Measurements from ENCODE around the gene PLP2. TPM values are rescaled to one million over a fixed set of nuclear protein-coding genes. Genes with fewer than 3 reads are reported as not detected.

The PLP2 gene
- polyA plus RNA-seq, 3 donors, result 280 to 374 (median 330) TPM

- WGBS (ENCODE audit: insufficient coverage), result no CpG with 5 or more reads among the region's 5 CpGs
- Histone ChIP-seq H3K27ac (ENCODE audit: low read depth in 1 of 2, low read length in 2 of 2) (no peak overlapping the region), H2AFZ (ENCODE audit: insufficient read depth, low read depth, low read length, poor library complexity, severe bottlenecking) (no peak overlapping the region)
These were observed 10.1 kb upstream of the PLP2 start for GRCh38 chrX:49161632-49162031.

GRCh38 chrX:49162620-49163019 lies 9.1 kb upstream of the PLP2 start, which contains the start of gene MAGIX:
TSS of gene MAGIX (plus strand) at chrX:49162758. CDS start at chrX:49162890, 132 bp downstream.
- no peaks in the 10 kb centered on the region for H3K9me3 ChIP-seq (replicated peaks in 1 of 2; ENCODE audit: control insufficient read depth in 1 of 2, insufficient read depth in 1 of 2, low read length in 2 of 2)
- H4K20me1 ChIP-seq (ENCODE audit: insufficient read depth, low read length), result no peaks in the 10 kb centered on the region
- 90% methylated on average over 9 of the region's 28 CpGs for WGBS (ENCODE audit: insufficient coverage)
- peaks cover 31 to 36% of the 10 kb centered on the region in 2 donors for H3K4me1 ChIP-seq (ENCODE audit: control insufficient read depth in 1 of 2, insufficient read depth in 2 of 2, low read length in 2 of 2)
- H3K27me3 ChIP-seq (ENCODE audit: control insufficient read depth in 2 of 2, insufficient read depth in 2 of 2, low read length in 2 of 2), result no peaks in the 10 kb centered on the region
- peak within 1 kb of the TSS; percentile 79 to 80 for H3K4me3 Mint-ChIP-seq
- intact Hi-C loops (cut with micrococcal nuclease), result loop anchor here (5.0 kb wide), 1 partner anchor 40 kb away; the partner anchor contains the start of gene GPKOW (in 2 of the 2)
- no peak for TF ChIP-seq CTCF (IDR thresholded peaks at IDR 0.05)
- H3K4me2 ChIP-seq (replicated peaks; ENCODE audit: extremely low read depth, low read length, poor library complexity, severe bottlenecking), result peak within 1 kb of the TSS; percentile 62
- DNase-seq, result no peak
- H3K9ac ChIP-seq (ENCODE audit: insufficient read depth, low read length, poor library complexity, severe bottlenecking), result peak within 1 kb of the TSS; percentile 57
- peaks cover 13% of the 10 kb centered on the region for H3K79me2 ChIP-seq (ENCODE audit: insufficient read depth, low read length)
- peak within 1 kb of the TSS; percentile 81 to 88 for H3K27ac ChIP-seq (ENCODE audit: low read depth in 1 of 2, low read length in 2 of 2)
- H3K4me1 Mint-ChIP-seq, result peaks cover 30% of the 10 kb centered on the region
- H3K27me3 Mint-ChIP-seq (ENCODE audit: low read depth in 3 of 3), result peaks cover 0 to 4% (median 0%) of the 10 kb centered on the region in 3 donors
- H3K36me3 ChIP-seq (replicated peaks in 1 of 2; ENCODE audit: control insufficient read depth in 1 of 2, insufficient read depth in 2 of 2, low read length in 2 of 2), result no peaks in the 10 kb centered on the region
- peak within 1 kb of the TSS; percentile 42 to 70 (median 49) for H3K4me3 ChIP-seq (replicated peaks in 1 of 3; ENCODE audit: low read depth in 2 of 3, low read length in 3 of 3)
- no peaks in the 10 kb centered on the region for H3K36me3 Mint-ChIP-seq
- peak within 1 kb of the TSS; percentile 77 for H2AFZ ChIP-seq (ENCODE audit: insufficient read depth, low read depth, low read length, poor library complexity, severe bottlenecking)
- H3K27ac Mint-ChIP-seq, result peak within 1 kb of the TSS in 6 of 7 donors; percentile 50 to 99 (median 91)
- peaks cover 0 to 28% (median 8%) of the 10 kb centered on the region in 7 donors for H3K9me3 Mint-ChIP-seq

More at GRCh38 chrX:49161632-49162031, 10.1 kb upstream of the PLP2 start:
- no peaks in the 10 kb centered on the region for H4K20me1 ChIP-seq (ENCODE audit: insufficient read depth, low read length)
- H3K79me2 ChIP-seq (ENCODE audit: insufficient read depth, low read length), result peaks cover 13% of the 10 kb centered on the region
- no peaks in the 10 kb centered on the region for H3K9me3 ChIP-seq (replicated peaks in 1 of 2; ENCODE audit: control insufficient read depth in 1 of 2, insufficient read depth in 1 of 2, low read length in 2 of 2)
- Mint-ChIP-seq H3K27me3 (ENCODE audit: low read depth in 3 of 3) (peaks cover 0 to 2% (median 0%) of the 10 kb centered on the region in 3 donors), H3K27ac (no peak overlapping the region), H3K36me3 (no peaks in the 10 kb centered on the region), H3K9me3 (peaks cover 0 to 29% (median 8%) of the 10 kb centered on the region in 7 donors), H3K4me1 (peaks cover 25% of the 10 kb centered on the region), H3K4me3 (no peak overlapping the region)
- H3K27me3 ChIP-seq (ENCODE audit: control insufficient read depth in 2 of 2, insufficient read depth in 2 of 2, low read length in 2 of 2), result no peaks in the 10 kb centered on the region
- intact Hi-C loops (cut with micrococcal nuclease), result loop anchor here (5.0 kb wide), 1 partner anchor 39 kb away; the partner anchor contains the start of gene GPKOW (in 2 of the 2)
- H3K9ac ChIP-seq (ENCODE audit: insufficient read depth, low read length, poor library complexity, severe bottlenecking), result no peak overlapping the region
- H3K4me3 ChIP-seq (replicated peaks in 1 of 3; ENCODE audit: low read depth in 2 of 3, low read length in 3 of 3), result no peak overlapping the region
- H3K4me2 ChIP-seq (replicated peaks; ENCODE audit: extremely low read depth, low read length, poor library complexity, severe bottlenecking), result no peak overlapping the region
- peaks cover 28 to 29% of the 10 kb centered on the region in 2 donors for H3K4me1 ChIP-seq (ENCODE audit: control insufficient read depth in 1 of 2, insufficient read depth in 2 of 2, low read length in 2 of 2)
- no peaks in the 10 kb centered on the region for H3K36me3 ChIP-seq (replicated peaks in 1 of 2; ENCODE audit: control insufficient read depth in 1 of 2, insufficient read depth in 2 of 2, low read length in 2 of 2)
- TF ChIP-seq CTCF (IDR thresholded peaks at IDR 0.05), result no peak
- DNase-seq, result no peak

Measured in CD14-positive monocyte (primary cell).